DOHH2 (cell line): ENCODE results near the gene EML1.

Experiments
- H3F3A ChIP-seq: fragments of 200-600 bp; sonication (generic), shearing (Covaris generic); 2 replicates; pipeline ENCODE4 v1.6.0; 2016; ENCODE audit warnings: antibody characterized with exemption, mild to moderate bottlenecking; ENCODE audit not compliant: control insufficient read depth, insufficient read depth
- H3K27ac ChIP-seq: fragments of 200-600 bp; sonication (generic); 2 replicates; pipeline ENCODE4 v1.5.1; 2014; ENCODE audit warnings: low read depth, mild to moderate bottlenecking, low read length, moderate library complexity
- H3K27me3 ChIP-seq: fragments of 200-600 bp; sonication (generic); 2 replicates; pipeline ENCODE4 v1.6.1; 2014; ENCODE audit warnings: mild to moderate bottlenecking, low read length, mixed read lengths; ENCODE audit not compliant: control insufficient read depth
- H3K36me3 ChIP-seq: fragments of 200-600 bp; sonication (generic); 2 replicates; pipeline ENCODE4 v1.6.1; 2014; ENCODE audit warnings: mild to moderate bottlenecking, low read length, moderate library complexity, mixed read lengths; ENCODE audit not compliant: control insufficient read depth
- H3K4me1 ChIP-seq: fragments of 200-600 bp; sonication (generic); 2 replicates; pipeline ENCODE4 v1.6.1; 2014; ENCODE audit warnings: mild to moderate bottlenecking, low read length, mixed read lengths; ENCODE audit not compliant: control insufficient read depth
- H3K4me2 ChIP-seq: fragments of 200-600 bp; sonication (generic); 2 replicates; pipeline ENCODE4 v1.6.0; 2014; ENCODE audit warnings: mild to moderate bottlenecking, low read length, moderate library complexity
- H3K4me3 ChIP-seq: fragments of 200-600 bp; sonication (generic); 2 replicates; pipeline ENCODE4 v1.5.1; 2014; ENCODE audit warnings: mild to moderate bottlenecking, low read length, mixed read lengths
- H3K79me2 ChIP-seq: fragments of 200-600 bp; sonication (generic); 2 replicates; pipeline ENCODE4 v1.6.1; 2014; ENCODE audit warnings: mild to moderate bottlenecking, low read length, mixed read lengths; ENCODE audit not compliant: control insufficient read depth
- H3K9me2 ChIP-seq: fragments of 200-600 bp; sonication (generic); replicated peaks from 2 replicates; pipeline ENCODE4 v1.6.1; 2014; ENCODE audit warnings: mild to moderate bottlenecking, low read length, mixed read lengths; ENCODE audit not compliant: control insufficient read depth
- H3K9me3 ChIP-seq: fragments of 200-600 bp; sonication (generic); 2 replicates; pipeline ENCODE4 v1.6.1; 2014; ENCODE audit warnings: antibody characterized with exemption, low read length, mixed read lengths; ENCODE audit not compliant: control insufficient read depth, insufficient read depth
- H4K20me1 ChIP-seq: fragments of 200-600 bp; sonication (generic); 2 replicates; pipeline ENCODE4 v1.6.0; 2014; ENCODE audit warnings: low read depth, mild to moderate bottlenecking, antibody characterized with exemption, low read length, moderate library complexity; ENCODE audit not compliant: control insufficient read depth, insufficient read depth
- EZH2phosphoT487 ChIP-seq: fragments of 200-600 bp; sonication (generic); IDR thresholded peaks from 2 replicates; pipeline ENCODE4 v1.6.1; 2017; ENCODE audit warnings: borderline replicate concordance, mild to moderate bottlenecking, antibody characterized with exemption, low read length, moderate library complexity, mixed read lengths
- TF ChIP-seq, protein P1 (sequence below): fragments of 200-600 bp; sonication (generic); IDR thresholded peaks from one replicate; pipeline ENCODE4 v1.5.1; 2014; ENCODE audit warnings: antibody characterized with exemption, mild to moderate bottlenecking, low read depth, low read length; ENCODE audit not compliant: poor library complexity, severe bottlenecking

The EML1 gene

GRCh38 chr14:99791476-99792209, 1.6 kb upstream of the EML1 start:
- Histone ChIP-seq H3K36me3 (no peaks in the 10 kb centered on the region), H3K9me2 (no peaks in the 10 kb centered on the region), H3F3A (no peaks in the 10 kb centered on the region), H3K27me3 (peaks cover 40% of the 10 kb centered on the region), H3K79me2 (no peaks in the 10 kb centered on the region), H4K20me1 (no peaks in the 10 kb centered on the region), H3K4me3 (no peak overlapping the region), H3K9me3 (no peaks in the 10 kb centered on the region), H3K4me2 (no peak overlapping the region), H3K27ac (no peak overlapping the region), H3K4me1 (peaks cover 3% of the 10 kb centered on the region; the same call in 1 of the 2 replicates)
- TF ChIP-seq, protein P1, sequence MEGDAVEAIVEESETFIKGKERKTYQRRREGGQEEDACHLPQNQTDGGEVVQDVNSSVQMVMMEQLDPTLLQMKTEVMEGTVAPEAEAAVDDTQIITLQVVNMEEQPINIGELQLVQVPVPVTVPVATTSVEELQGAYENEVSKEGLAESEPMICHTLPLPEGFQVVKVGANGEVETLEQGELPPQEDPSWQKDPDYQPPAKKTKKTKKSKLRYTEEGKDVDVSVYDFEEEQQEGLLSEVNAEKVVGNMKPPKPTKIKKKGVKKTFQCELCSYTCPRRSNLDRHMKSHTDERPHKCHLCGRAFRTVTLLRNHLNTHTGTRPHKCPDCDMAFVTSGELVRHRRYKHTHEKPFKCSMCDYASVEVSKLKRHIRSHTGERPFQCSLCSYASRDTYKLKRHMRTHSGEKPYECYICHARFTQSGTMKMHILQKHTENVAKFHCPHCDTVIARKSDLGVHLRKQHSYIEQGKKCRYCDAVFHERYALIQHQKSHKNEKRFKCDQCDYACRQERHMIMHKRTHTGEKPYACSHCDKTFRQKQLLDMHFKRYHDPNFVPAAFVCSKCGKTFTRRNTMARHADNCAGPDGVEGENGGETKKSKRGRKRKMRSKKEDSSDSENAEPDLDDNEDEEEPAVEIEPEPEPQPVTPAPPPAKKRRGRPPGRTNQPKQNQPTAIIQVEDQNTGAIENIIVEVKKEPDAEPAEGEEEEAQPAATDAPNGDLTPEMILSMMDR = no peak
- TF ChIP-seq EZH2phosphoT487 = no peak

GRCh38 chr14:99792210-99792535, 1.0 kb upstream of the EML1 start:
- TF ChIP-seq, protein P1 = no peak
- no peak for TF ChIP-seq EZH2phosphoT487
- H3K9me2 ChIP-seq = no peaks in the 10 kb centered on the region
- H3K4me1 ChIP-seq = peaks cover 3% of the 10 kb centered on the region; the same call in 1 of the 2 replicates
- no peaks in the 10 kb centered on the region for H3K36me3 ChIP-seq
- H3F3A ChIP-seq = no peaks in the 10 kb centered on the region
- H3K4me2 ChIP-seq = no peak overlapping the region
- H3K9me3 ChIP-seq = no peaks in the 10 kb centered on the region
- no peaks in the 10 kb centered on the region for H4K20me1 ChIP-seq
- H3K4me3 ChIP-seq = no peak overlapping the region
- no peaks in the 10 kb centered on the region for H3K79me2 ChIP-seq
- no peak overlapping the region for H3K27ac ChIP-seq
- peaks cover 43% of the 10 kb centered on the region for H3K27me3 ChIP-seq

GRCh38 chr14:99792551-99793212, 531 bp upstream of the EML1 start:
- Histone ChIP-seq H3K9me3 (no peaks in the 10 kb centered on the region), H3K4me2 (no peak overlapping the region), H3K27ac (no peak overlapping the region), H3K9me2 (no peaks in the 10 kb centered on the region), H3K79me2 (no peaks in the 10 kb centered on the region), H4K20me1 (no peaks in the 10 kb centered on the region), H3K4me1 (peaks cover 3% of the 10 kb centered on the region; the same call in 1 of the 2 replicates), H3K36me3 (no peaks in the 10 kb centered on the region), H3K4me3 (no peak overlapping the region), H3K27me3 (peaks cover 48% of the 10 kb centered on the region), H3F3A (no peaks in the 10 kb centered on the region)
- TF ChIP-seq, protein P1 = no peak
- TF ChIP-seq EZH2phosphoT487 = no peak
